Left kidney (tissue), 8 donors: Measurements from ENCODE around the gene CCNT1. TPM values are rescaled to one million over a fixed set of nuclear protein-coding genes. Genes with fewer than 3 reads are reported as not detected.
A peak's percentile ranks its signal among the peaks of the same experiment; 100 is the strongest.
"Not testable (repeated sequence)": the region's sequence is repeated elsewhere in the genome, so short reads cannot be mapped to it uniquely, and the experiment has no call there.

ENCODE experiments used
- DNase-seq: peaks from one replicate; pipeline ENCODE4 v3.0.0-alpha.2; 2013
- long read RNA-seq, 8 donors: transcript quantifications; one replicate each; lab custom pipeline, GENCODE V29; 2026
- polyA plus RNA-seq: library from polyadenylated mRNA; unstranded; fragments of 120-200 nt; gene quantifications from one replicate; pipeline ENCODE4 v1.2.1, GENCODE V29; 2013; ENCODE audit not compliant: insufficient read length

The CCNT1 gene
- polyA plus RNA-seq = 40.2 TPM
- long read RNA-seq, donor 1, full-length matches to known transcripts = 12 of 21 reads
- long read RNA-seq, donor 1, partial matches to known transcripts = 9 of 21 reads
- long read RNA-seq, donor 1, other reads (novel, unspliced or antisense) = 0 of 21 reads
- long read RNA-seq, donor 2, full-length matches to known transcripts = 8 of 13 reads
- long read RNA-seq, donor 2, partial matches to known transcripts = 5 of 13 reads
- long read RNA-seq, donor 2, other reads (novel, unspliced or antisense) = 0 of 13 reads
- long read RNA-seq, donor 3, full-length matches to known transcripts = 10 of 10 reads
- long read RNA-seq, donor 3, partial matches to known transcripts = 0 of 10 reads
- long read RNA-seq, donor 3, other reads (novel, unspliced or antisense) = 0 of 10 reads
- long read RNA-seq, donor 4, full-length matches to known transcripts = 1 of 1 reads
- long read RNA-seq, donor 4, partial matches to known transcripts = 0 of 1 reads
- long read RNA-seq, donor 4, other reads (novel, unspliced or antisense) = 0 of 1 reads
- long read RNA-seq, donor 5, full-length matches to known transcripts = 5 of 5 reads
- long read RNA-seq, donor 5, partial matches to known transcripts = 0 of 5 reads
- long read RNA-seq, donor 5, other reads (novel, unspliced or antisense) = 0 of 5 reads
- long read RNA-seq, donor 6, full-length matches to known transcripts = 7 of 7 reads
- long read RNA-seq, donor 6, partial matches to known transcripts = 0 of 7 reads
- long read RNA-seq, donor 6, other reads (novel, unspliced or antisense) = 0 of 7 reads
- long read RNA-seq, donor 7, full-length matches to known transcripts = 13 of 13 reads
- long read RNA-seq, donor 7, partial matches to known transcripts = 0 of 13 reads
- long read RNA-seq, donor 7, other reads (novel, unspliced or antisense) = 0 of 13 reads
- long read RNA-seq, donor 8, full-length matches to known transcripts = 7 of 7 reads
- long read RNA-seq, donor 8, partial matches to known transcripts = 0 of 7 reads
- long read RNA-seq, donor 8, other reads (novel, unspliced or antisense) = 0 of 7 reads

DNA sequence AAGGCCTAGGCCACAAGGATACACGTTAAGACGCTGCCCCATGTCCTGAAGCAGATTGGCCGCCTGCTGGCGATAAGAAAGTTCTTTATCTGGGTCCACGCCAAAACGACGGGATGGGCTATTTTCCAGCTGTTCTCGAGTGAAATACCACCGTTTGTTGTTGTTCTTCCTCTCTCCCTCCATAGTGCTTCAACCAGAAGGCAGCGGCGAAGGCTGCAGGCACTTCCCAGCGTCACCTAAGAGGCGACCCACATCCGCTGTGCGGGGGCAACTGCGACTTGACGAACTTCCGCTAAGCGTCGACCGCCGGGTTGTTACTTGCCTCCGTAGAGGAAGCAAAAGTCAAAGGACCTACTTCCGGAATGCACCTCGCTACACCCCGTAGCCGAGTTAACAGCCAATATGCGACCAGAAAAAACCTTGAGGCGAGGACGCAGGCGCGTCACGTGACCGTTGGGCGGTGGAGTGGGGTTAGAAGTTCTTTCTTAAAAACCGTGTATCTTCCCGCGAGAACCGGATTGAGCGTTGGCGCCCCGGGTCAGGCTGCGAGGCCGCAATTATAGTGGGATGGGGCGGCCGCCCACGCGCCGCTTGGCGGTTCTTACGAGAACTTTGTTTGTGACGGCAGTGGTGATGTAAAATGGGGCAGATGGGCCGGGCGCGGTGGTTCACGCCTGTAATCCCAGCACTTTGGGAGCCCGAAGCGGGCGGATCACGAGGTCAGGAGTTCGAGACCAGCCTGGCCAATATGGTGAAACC lies at the start of gene CCNT1:
Gene CCNT1 (minus strand): TSS at position 215 of the 759 bp plus-strand sequence. CDS start 32 bp downstream, at position 183.
- DNase-seq = peak; percentile 99

DNA sequence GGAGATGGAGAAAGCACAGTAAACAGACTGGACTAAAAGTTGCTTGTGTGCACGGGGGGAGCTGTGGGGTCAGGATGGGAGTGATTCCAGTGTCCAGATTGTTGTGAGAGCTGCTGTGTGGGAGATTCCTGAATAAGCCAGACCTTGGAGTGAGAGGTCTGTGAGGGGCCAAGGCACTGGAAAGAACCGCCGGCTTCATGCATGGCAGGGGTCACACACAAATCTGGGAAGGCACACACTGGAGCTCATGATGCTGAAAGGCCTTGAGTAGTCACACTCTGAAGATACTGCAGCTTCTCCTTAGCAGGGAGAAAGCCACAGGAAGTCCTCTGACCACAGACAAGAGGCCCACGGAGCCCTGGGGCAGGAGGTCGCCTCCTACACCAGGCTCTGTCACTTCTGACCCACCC lies 49.3 kb upstream of the CCNT1 start:
- DNase-seq = no peak

DNA sequence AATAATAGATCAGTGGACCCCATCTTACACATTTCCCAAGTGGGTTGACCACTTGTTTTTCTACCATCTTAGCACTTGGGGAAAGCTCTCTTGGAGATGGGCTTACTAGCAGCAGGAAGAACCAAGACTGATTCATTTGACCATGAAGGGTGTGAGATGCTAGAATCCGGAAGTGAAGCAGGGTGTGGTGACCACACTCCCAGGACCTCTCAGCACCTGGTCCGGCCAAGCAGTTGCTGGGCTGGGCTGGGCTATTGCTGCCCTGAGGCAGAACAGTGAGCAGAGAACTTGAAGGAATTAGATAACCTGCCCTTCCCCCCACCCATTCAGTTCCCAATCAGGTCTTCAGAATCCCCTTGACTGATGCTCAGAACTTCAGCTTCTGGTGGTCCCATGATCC lies 48.0 kb upstream of the CCNT1 start:
- DNase-seq = no peak

DNA sequence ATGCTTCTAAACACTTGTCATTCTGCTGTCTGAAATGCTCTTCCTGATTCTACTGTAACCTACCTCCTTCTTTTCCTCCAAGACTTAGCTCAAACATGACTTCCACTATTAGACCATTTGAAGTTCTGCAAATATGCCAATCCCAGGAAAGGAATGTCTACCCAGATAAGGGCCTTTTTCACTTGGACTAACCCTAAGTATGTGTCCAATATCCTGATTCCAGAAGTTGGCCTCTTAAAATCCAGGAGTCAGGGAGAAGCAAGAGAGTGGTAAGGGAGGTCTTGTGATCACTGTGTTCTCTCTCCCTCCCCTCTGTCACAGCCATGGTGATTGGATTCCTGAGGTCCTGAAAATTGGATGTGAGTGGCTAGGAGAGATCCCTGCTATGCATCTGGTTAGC lies 42.2 kb upstream of the CCNT1 start:
- DNase-seq = no peak

DNA sequence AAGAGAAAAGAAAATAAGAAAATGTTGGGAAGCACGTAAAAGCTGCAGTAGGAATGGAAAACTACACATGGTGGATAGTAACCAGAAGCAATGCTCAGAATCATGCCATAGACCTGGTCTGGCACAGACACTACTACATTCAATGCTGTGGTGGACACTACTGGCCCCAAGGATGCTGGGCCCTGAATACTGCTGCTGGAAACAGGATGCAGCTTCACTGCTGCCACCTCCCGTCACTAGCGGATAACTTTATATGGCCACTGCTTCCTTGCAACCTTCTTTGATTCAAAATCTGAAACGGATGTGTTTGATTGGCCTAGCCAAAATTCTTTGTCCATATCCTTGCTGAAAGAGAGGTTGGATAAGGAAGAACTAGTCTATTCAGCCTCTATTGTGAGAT lies 41.7 kb upstream of the CCNT1 start:
- no peak for DNase-seq

DNA sequence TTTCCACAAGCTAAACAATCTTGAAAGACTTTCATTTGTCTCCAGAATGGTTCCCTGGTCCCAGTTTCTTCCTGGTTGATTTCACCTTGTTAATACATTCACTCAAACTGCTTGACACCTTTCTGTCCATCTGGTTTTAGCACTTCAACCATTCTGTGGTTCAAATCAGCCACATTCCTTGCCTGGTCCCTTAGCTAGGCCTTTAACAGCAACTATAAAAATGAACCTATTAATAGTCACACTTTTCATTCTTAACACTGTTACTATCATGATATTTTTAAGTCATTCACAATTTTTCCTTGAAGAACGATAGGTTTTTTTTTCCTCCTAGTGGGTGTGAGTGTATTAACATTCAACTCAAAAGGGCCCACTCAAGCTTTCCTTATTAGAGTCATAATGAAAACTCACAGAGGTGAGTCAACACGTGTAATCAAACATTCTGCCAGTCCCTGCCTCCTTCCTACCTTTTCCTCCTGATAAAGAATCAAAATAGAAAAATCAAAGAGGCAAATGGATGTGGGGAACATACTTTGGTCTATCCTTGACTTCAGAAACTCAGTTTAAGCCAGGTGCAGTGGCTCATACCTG lies 34.4 kb upstream of the CCNT1 start:
- DNase-seq = no peak

DNA sequence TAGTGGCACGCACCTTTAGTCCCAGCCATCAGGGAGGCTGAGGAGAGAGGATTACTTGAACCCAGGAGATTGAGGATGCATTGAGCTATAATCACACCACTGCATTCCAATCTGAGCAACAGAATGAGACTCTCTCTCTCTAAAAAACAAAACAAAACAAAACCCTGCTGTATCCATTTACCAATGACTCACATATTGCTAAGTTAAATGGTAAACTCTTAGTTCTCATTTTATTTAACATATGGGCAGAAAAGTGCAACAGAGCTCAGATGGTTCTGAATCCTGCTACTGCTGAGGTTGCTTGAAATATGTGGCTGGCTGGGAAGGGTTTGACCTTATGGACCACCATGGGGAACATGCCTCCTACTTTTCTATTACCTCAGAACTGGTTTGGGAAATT lies 33.7 kb upstream of the CCNT1 start:
- DNase-seq = no peak

DNA sequence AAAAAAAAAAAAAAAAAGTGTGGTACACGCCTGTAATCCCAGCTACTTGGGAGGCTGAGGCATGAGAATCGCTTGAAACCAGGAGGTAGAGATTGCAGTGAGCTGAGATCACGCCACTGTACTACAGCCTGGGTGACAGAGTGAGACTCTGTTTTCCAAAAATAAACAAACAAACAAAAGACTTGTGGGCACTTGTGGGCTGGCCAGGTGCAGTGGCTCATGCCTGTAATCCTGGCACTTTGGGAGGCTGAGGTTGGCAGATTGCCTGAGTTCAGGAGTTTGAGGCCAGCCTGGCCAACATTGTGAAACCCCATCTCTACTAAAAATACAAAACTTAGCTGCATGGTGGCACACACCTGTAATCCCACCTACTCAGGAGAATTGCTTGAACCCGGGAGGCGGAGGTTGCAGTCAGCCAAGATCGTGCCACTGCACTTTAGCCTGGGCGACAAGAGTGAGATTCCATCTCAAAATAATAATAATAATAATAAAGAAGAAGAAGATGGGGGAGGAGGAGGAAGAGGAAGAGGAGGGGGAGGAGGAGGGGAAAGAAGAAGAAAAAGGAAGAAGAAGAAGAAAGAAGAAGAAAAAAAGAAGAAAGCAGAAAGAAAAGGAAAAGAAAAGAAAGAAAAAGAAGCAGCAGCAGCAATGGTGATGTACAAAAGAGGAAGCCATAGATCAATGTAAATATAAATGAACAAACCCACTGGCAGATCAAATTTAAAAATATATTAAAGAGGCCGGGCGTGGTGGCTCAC lies 27.9 kb upstream of the CCNT1 start:
- no peak for DNase-seq

DNA sequence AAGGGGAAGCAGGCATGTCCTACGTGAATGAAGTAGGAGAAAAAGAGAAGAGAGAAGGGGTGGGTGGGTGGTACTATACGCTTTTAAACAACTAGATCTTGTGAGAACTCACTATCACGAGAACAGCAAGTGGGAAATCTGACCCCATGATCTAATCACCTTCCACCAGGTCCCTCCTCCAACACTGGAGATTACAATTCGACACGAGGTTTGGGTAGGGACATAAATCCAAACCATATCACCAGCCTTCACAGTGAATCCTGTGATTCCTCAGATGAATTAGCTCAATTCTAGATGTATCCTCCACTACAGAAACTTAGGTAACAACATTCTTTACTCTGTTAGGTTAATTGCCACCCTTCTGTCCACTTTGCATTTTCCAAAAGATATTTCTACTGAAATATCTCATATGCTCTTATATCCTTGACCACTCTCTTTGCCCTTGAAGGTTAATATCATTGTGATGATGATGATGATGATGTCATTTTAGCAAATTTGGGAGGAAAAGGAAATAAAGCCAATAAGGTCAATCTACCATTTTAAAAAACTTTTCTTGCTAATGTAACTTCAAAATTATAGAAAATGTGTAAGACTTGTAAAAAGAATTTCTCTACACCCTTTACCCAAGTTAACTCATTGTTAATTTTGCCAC lies 23.2 kb upstream of the CCNT1 start:
- DNase-seq = no peak

DNA sequence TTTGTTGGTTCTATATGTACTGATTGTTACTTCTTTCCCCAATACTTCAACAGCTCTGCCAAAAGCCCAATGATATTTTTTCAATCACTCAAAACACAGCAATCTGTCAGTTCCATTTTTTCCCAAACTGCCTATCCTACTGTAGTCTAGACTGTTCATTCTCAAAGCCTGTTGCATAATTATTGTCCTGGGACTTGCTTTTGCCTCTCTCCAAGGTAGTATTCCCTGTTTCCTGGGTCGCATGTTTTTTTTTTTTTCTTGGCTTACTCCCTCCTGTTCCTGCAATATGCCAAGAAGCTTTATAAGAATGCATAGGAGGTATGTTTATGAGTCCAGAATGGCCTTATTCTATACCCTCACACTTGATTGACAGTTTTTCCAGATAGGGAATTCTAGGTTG lies 19.9 kb upstream of the CCNT1 start:
- no peak for DNase-seq

DNA sequence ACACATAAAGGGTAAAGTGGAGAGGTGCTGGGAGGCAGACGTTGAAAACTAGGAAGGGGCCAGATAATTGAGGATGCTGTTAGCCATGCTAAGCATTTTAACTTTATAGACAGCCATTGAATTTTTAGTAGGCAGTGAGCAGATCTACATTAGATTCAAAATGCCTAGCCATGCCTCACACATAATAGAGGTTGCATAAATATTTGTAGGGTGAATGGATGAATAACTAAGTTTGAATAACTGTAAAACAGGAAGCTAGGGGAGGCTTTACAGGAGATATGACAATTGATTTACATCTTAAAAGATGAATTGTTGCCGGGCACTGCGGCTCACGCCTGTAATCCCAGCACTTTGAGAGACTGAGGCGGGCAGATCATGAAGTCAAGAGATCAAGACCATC lies 12.3 kb upstream of the CCNT1 start:
- DNase-seq = no peak

DNA sequence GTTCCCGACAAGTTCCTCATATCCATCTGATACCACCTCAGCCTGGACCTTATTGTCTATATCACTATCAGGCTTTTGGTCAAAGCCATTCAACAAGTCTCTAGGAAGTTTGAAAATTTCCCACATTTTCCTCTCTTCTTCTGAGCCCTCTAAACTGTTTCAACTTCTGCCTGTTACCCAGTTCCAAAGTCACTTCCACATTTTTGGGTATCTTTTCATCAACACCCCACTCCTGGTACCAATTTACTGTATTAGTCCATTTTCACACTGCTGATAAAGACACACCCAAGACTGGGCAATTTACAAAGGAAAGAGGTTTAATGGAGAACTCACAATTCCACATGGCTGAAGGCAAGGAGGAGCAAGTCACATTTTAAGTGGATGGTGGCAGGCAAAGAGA lies 4.2 kb upstream of the CCNT1 start:
- DNase-seq = not testable (repeated sequence)

DNA sequence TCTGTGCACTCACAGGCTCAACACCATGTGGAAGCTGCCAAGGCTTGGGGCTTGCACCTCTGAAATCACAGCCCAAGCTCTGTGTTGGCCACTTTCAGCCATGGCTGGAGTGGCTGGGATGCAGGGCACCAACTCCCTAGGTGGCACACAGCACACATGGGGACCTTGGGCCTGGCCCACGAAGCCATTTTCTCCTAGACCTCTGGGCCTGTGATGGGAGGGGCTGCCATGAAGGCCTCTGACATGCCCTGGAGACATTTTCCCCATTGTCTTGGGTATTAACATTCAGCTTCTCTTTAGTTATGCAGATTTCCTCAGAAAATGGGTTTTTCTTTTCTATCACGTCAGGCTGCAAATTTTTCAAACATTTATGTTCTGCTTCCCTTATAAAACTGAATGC lies 3.7 kb upstream of the CCNT1 start:
- not testable (repeated sequence) for DNase-seq

DNA sequence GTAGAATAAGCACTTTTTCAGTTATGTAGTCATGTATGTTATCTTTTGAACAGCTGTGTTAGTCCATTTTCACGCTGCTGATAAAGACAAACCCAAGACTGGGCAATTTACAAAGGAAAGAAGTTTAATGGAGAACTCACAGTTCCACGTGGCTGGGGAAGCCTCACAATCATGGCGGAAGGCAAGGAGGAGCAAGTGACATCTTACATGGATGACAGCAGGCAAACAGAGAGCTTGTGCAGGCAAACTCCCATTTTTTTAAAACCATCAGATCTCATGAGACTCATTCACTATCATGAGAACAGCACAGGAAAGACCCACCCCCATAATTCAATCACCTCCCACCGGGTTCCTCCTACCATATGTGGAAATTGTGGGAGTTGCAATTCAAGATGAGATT lies 2.5 kb upstream of the CCNT1 start:
- DNase-seq = not testable (repeated sequence)

DNA sequence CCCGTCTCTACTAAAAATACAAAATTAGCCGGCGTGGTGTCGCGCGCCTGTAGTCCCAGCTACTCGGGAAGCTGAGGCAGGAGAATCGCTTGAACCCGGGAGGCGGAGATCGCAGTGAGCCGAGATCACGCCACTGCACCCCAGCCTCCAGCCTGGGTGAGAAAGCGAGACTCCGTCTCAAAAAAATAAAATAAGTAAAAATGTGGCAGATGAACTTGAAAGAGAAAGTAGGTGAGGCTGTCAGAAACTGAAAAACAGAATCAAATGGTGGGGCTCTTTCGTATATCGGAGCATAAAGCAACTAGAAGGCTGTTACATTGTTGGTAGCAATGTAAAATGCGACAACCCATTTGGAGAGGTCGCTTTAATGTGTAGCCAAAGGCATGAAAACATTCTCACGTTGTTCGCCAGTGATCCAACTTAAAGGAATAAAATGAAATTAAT lies 767 bp upstream of the CCNT1 start:
- DNase-seq = peak; percentile 3

DNA sequence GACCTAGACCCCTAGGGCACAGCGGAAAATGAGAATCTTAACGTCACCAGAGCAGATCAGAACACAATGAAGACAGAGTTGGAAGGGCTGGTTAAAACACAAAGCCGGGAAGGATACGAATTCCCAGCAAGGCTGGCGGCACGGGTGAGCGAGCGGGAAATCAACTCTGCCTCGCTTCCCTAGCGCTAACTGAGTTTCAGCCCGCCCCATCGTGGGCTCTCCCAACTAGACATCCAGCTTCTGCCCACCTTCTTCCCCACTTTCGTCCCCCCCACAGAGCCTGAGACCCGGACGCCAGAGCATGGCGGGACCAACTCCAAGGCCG lies 377 bp downstream of the CCNT1 start:
- no peak for DNase-seq

DNA sequence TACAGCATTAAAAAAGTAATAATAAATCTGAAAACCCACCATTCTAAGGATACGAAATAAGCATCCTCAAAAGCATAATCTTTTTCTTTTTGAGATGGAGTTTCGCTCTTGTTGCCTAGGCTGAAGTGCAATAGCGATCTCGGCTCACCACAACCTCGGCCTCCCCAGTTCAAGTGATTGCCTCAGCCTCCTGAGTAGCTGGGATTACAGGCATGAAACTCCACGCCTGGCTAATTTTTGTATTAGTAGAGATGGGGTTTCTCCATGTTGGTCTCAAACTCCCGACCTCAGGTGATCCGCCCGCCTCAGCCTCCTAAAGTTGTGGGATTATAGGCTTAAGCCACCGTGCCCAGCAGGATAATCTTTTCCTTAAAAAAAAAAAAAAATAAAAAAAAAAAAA lies 4.3 kb downstream of the CCNT1 start:
- no peak for DNase-seq

DNA sequence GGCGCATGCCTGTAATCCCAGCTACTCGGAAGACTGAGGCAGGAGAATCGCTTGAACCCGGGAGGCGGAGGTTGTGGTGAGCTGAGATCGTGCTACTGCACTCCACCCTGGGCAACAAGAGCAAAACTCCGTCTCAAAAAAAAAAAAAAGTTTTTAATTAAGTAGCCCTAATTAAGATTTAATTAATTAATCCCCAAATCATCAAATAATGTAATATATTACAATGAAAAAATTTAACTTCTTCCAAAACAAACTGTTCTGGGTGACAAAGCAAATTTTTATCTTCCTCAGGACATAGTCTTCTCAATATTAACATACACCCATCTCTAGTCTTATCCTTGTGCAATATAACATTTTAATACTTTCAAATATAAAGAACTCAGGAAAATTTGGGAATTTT lies 17.7 kb downstream of the CCNT1 start:
- DNase-seq = not testable (repeated sequence)

DNA sequence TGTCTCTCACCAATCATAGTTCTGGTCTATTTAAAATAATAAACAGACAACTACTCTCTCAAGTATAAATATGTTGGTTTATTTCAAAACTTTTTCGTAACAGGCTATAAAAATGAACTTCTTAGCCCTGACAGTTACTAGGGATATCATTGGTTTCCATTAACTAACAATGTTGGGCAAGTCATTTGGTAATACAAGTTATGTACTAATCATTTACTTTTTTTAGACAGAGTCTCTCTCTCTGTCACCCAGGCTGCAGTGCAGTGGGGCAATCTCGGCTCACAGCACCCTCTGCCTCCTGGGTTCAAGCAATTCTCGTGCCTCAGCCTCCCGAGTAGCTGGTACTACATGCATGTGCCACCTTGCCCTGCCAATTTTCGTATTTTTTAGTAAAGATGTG lies 19.9 kb downstream of the CCNT1 start:
- DNase-seq = no peak

DNA sequence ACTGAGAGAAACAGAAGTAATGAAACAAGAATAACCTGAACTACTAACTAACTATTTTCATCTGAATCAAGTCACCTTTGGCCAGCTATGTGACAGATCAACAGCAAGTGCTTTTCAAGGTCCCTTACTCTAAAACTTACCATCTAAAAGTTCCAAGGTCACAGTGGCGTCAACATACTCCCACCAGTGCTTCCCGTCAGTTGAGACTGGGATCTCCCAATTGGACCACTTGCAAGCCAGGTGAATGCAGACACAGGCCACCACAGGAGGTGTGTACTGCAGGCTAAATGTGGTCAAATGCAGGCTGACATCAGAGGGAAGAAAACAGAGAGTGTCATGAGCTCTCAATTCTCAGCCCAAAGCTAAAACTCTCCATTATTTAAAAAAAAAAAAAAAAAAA lies 20.6 kb downstream of the CCNT1 start:
- DNase-seq = no peak

DNA sequence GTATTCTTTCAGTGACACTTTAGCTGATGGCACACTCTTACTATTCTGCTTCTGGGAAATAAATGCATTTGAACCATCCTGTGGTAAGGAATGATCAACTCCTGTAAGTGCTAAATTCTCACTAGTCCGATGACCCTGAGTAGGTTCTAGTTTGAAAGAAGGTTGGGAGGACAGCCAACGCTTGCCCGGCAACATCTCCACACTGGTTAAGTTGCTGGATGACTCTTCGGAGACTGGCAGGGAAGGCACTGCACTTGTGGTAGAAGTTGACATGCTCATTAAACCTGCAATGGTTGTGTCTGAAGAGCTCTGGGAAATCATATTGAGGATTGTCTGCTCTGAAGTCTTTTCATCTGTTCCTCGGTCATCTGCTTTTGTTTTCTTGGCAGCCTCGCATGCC lies 22.5 kb downstream of the CCNT1 start:
- DNase-seq = no peak
